ENCODE data around the gene IBA57. TPM values are rescaled to one million over a fixed set of nuclear protein-coding genes. Genes with fewer than 3 reads are reported as not detected.

Gene IBA57
- polyA plus RNA-seq, 3 donors from 2014 or later, result 2.0 to 4.4 (median 2.0) TPM

DNA sequence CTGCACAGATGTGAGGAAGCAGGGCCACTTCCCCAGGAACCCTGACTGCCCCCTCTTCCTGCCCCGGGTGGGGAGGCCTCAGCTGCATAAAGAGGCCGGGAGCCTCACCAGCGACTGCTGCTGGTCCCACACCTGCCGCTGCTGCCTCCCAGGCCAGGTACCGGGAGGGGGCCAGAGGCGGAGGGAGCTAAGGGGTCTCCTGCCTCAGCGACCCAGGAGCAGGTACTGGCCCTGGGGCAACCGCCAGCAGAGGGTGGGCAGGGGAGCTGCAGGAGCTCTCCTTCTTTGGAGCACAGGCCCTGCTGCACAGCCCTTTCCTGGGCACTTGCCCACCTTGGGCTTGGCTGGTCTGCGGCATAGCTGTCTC, 9.1 kb upstream of the IBA57 start:
- no peak for DNase-seq
- peaks cover 0 to 1% of the 10 kb centered on the region in 2 donors for H3K4me1 Mint-ChIP-seq

DNA sequence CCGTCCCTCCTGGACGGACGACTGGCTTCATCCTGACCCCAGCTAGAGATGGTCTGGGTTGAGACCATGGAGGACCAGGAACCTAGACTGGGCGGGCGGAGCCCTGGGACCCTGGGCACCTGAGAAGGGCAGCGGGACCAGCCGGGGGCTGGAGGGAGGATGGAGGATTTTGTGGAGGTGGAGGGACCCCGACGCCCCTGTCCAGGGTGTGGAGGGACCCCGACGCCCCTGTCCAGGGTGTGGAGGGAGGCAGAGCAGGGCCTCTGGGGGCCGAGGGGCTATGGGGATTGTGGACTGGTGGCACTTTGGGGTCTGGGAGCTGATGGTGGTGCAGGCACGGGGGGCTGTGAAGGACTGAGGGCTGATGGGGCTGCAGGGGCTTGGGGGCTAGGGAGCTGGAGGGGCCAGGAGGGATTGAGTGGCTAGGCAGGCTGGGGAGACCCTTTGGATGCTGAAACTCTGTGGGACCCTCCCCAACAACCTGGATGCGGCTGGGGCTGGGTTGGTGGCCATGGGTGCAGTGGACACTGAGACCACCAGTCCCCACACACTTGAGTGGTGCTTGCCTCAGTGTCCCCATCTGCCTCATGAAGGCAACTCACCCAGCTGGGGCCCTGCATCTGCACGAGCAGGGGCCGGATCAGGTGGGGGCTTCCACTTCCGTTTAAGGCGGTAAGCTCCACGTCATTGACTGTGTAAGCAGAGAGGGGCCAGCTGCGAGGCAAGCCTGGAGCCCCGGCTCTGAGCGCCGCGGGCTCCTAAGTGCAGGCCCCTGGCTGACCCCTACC, 8.5 kb upstream of the IBA57 start:
- Mint-ChIP-seq H3K4me3 (no peak overlapping the region), H3K36me3 (no peaks in the 10 kb centered on the region), H3K4me1 (peaks cover 0 to 1% of the 10 kb centered on the region in 2 donors), H3K27me3 (ENCODE audit: low read depth in 3 of 3) (peaks cover 0 to 3% (median 1%) of the 10 kb centered on the region in 3 donors), H3K27ac (no peak overlapping the region), H3K9me3 (no peaks in the 10 kb centered on the region)
- no peak for DNase-seq

More for the DNA sequence above, 9.1 kb upstream of the IBA57 start:
- no peaks in the 10 kb centered on the region for H3K36me3 Mint-ChIP-seq
- H3K4me3 Mint-ChIP-seq, result no peak overlapping the region
- no peak overlapping the region for H3K27ac Mint-ChIP-seq
- peaks cover 0 to 3% (median 2%) of the 10 kb centered on the region in 3 donors for H3K27me3 Mint-ChIP-seq (ENCODE audit: low read depth in 3 of 3)
- H3K9me3 Mint-ChIP-seq, result no peaks in the 10 kb centered on the region

DNA sequence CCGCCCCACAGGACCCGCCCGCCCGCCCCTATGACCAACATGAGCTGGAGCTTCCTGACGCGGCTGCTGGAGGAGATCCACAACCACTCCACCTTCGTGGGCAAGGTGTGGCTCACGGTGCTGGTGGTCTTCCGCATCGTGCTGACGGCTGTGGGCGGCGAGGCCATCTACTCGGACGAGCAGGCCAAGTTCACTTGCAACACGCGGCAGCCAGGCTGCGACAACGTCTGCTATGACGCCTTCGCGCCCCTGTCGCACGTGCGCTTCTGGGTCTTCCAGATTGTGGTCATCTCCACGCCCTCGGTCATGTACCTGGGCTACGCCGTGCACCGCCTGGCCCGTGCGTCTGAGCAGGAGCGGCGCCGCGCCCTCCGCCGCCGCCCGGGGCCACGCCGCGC, 7.9 kb upstream of the IBA57 start:
- Mint-ChIP-seq H3K36me3 (no peaks in the 10 kb centered on the region), H3K27ac (no peak overlapping the region), H3K4me1 (peaks cover 0 to 1% of the 10 kb centered on the region in 2 donors), H3K27me3 (ENCODE audit: low read depth in 3 of 3) (peaks cover 0 to 3% (median 1%) of the 10 kb centered on the region in 3 donors), H3K9me3 (no peaks in the 10 kb centered on the region), H3K4me3 (no peak overlapping the region)
- no peak for DNase-seq

DNA sequence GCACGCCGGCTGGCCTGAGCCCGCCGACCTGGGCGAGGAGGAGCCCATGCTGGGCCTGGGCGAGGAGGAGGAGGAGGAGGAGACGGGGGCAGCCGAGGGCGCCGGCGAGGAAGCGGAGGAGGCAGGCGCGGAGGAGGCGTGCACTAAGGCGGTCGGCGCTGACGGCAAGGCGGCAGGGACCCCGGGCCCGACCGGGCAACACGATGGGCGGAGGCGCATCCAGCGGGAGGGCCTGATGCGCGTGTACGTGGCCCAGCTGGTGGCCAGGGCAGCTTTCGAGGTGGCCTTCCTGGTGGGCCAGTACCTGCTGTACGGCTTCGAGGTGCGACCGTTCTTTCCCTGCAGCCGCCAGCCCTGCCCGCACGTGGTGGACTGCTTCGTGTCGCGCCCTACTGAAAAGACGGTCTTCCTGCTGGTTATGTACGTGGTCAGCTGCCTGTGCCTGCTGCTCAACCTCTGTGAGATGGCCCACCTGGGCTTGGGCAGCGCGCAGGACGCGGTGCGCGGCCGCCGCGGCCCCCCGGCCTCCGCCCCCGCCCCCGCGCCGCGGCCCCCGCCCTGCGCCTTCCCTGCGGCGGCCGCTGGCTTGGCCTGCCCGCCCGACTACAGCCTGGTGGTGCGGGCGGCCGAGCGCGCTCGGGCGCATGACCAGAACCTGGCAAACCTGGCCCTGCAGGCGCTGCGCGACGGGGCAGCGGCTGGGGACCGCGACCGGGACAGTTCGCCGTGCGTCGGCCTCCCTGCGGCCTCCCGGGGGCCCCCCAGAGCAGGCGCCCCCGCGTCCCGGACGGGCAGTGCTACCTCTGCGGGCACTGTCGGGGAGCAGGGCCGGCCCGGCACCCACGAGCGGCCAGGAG, 7.2 kb upstream of the IBA57 start:
- H3K36me3 Mint-ChIP-seq, result no peaks in the 10 kb centered on the region
- DNase-seq, result no peak
- no peak overlapping the region for H3K4me3 Mint-ChIP-seq
- no peaks in the 10 kb centered on the region for H3K9me3 Mint-ChIP-seq
- no peak overlapping the region for H3K27ac Mint-ChIP-seq
- peaks cover 0 to 3% (median 1%) of the 10 kb centered on the region in 3 donors for H3K27me3 Mint-ChIP-seq (ENCODE audit: low read depth in 3 of 3)
- H3K4me1 Mint-ChIP-seq, result peaks cover 0 to 1% of the 10 kb centered on the region in 2 donors

DNA sequence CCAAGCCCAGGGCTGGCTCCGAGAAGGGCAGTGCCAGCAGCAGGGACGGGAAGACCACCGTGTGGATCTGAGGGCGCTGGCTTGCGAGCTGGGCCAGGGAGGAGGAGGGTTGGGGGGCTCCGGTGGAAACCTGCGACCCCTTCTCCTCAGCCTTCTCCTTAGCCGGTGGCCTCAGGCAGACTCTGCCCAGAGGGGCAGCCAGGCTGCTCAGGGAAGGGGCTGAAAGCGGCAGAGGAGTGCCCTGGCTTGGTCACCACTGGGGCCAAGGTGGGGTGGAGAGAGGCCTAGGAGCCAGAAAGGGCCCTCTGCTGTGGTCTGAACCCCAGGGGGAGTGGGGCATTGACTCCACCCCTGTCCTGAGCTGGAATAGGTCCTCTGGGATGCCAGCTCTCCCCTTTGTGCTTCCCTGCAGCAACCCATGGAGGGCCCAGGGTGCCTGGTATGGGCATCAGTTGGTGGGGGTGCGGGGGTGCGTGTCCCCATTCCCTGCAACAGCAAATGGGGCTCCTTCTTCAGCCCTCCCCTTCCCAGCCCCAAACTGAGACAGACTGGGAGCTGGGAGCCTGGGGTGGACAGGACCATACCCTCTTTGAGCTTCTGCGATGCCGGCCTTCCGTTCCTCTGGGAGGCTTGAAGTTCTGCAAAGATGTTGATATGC, 6.5 kb upstream of the IBA57 start:
- H3K36me3 Mint-ChIP-seq, result no peaks in the 10 kb centered on the region
- no peak overlapping the region for H3K4me3 Mint-ChIP-seq
- DNase-seq, result no peak
- H3K27ac Mint-ChIP-seq, result no peak overlapping the region
- H3K9me3 Mint-ChIP-seq, result no peaks in the 10 kb centered on the region
- H3K4me1 Mint-ChIP-seq, result peaks cover 1 to 2% of the 10 kb centered on the region in 2 donors
- peaks cover under 1 to 3% (median 1%) of the 10 kb centered on the region in 3 donors for H3K27me3 Mint-ChIP-seq (ENCODE audit: low read depth in 3 of 3)

DNA sequence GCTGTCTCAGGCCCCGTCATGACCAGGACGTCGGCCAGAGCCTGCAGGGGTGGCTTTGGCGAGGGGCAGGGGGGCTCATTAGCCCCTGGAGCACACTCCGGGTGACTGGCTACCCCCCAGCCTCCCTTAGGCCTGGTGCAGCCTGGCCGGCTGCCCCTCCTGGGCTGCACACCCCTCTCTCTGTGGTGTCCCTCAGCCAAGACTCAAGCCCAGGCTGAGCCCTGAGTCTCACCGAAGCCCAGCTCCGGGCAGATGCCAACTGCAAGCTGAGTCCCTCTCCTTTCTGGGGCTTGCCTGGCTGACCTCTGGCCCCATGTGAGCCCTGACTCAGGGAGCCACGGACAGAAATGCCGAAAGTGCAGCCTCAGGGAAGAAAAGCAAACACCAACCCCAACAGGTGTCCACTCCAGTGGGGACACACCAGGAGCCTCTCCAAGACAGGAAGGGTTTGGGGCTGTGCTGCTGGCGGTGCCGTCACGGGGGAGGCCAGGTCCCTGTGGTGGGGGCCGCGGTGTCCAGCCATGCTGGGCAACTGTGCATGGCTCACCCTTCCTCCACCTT, 5.3 kb upstream of the IBA57 start:
- no peak overlapping the region for H3K4me3 Mint-ChIP-seq
- H3K27ac Mint-ChIP-seq, result no peak overlapping the region
- peaks cover 12 to 13% of the 10 kb centered on the region in 2 donors for H3K4me1 Mint-ChIP-seq
- no peaks in the 10 kb centered on the region for H3K9me3 Mint-ChIP-seq
- peaks cover 1 to 6% (median 5%) of the 10 kb centered on the region in 3 donors for H3K27me3 Mint-ChIP-seq (ENCODE audit: low read depth in 3 of 3)
- no peak for DNase-seq
- H3K36me3 Mint-ChIP-seq, result no peaks in the 10 kb centered on the region

DNA sequence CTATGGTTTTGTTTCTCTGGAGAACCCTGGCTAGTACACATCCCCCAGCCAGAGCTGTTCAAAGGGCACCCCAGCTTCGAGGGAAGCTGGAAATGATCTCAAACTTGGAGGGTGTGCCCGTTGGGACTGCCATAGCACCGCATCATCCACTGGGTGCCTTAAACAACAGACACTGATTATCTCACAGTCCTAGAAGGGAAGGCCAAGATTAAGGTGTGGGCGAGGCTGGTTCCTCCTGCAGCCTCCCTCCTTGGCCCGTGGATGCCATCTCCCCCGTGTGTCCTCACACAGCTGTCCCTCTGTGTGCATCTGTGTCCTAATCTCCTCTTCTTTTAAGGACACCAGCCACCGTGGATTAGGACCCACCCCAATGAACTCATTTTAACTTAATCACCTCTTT, 4.2 kb upstream of the IBA57 start:
- peaks cover 12 to 14% of the 10 kb centered on the region in 2 donors for H3K4me1 Mint-ChIP-seq
- H3K27me3 Mint-ChIP-seq (ENCODE audit: low read depth in 3 of 3), result peaks cover 4 to 13% (median 10%) of the 10 kb centered on the region in 3 donors
- no peak for DNase-seq
- H3K9me3 Mint-ChIP-seq, result no peaks in the 10 kb centered on the region
- no peaks in the 10 kb centered on the region for H3K36me3 Mint-ChIP-seq
- no peak overlapping the region for H3K4me3 Mint-ChIP-seq
- no peak overlapping the region for H3K27ac Mint-ChIP-seq

DNA sequence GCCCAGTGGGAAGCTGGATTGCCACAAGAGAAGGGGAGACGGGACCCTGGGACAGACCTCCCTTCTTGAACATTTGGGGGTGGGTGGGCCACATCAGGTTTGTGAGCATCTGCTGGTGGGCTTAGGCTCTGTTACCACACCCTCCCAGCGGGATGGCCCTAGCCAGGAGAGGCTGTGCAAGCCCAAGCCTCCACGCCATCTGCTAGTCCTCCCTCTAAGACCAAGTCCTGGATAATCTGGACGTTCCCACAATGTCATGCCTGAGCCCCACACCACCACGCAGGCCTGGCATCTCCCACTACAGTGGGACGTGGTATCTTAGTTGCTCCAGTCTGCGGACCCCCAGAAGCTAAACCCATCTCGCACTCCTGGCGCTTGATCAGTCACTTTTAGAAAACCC, 3.7 kb upstream of the IBA57 start:
- no peaks in the 10 kb centered on the region for H3K9me3 Mint-ChIP-seq
- H3K36me3 Mint-ChIP-seq, result no peaks in the 10 kb centered on the region
- H3K4me1 Mint-ChIP-seq, result peaks cover 16 to 18% of the 10 kb centered on the region in 2 donors
- no peak overlapping the region for H3K4me3 Mint-ChIP-seq
- no peak overlapping the region for H3K27ac Mint-ChIP-seq
- DNase-seq, result no peak
- peaks cover 4 to 13% (median 10%) of the 10 kb centered on the region in 3 donors for H3K27me3 Mint-ChIP-seq (ENCODE audit: low read depth in 3 of 3)

DNA sequence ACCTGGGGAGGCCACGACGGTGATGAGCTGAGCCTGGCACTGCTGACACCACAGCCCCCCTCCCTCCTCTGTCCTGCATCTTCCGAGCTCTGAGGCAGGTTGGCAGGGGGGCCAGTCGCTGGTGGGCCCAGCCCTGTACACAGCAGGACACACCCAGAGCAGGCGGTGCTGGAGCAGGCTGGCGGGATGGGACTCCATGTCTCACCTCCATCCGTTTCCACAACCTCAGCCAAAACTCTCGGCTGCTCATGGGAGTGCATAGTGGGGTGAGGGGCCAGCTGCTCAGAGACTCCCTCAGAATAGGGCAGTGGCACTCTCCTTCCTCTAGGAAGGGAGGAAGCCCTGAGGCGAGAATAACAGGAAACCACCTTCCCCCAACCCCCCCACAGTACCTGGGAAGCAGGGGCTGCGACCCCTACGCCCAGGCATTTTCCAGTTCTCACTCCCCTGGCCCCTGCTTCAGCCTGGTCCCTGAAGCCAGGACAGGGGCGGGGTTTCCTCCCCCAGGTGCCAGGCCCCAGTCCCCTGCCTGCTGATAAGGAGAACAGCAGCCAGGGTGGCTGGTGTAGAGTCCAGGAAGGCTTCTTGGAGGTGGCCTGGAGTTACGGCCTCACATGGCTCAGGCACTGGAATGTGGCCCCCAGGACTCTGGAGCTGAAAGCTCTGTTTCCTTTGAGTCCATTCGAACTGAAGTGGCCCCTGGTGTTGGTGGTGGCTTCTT, 3.2 kb upstream of the IBA57 start:
- Mint-ChIP-seq H3K9me3 (no peaks in the 10 kb centered on the region), H3K4me1 (peaks cover 16 to 22% of the 10 kb centered on the region in 2 donors), H3K27ac (no peak overlapping the region), H3K4me3 (no peak overlapping the region), H3K27me3 (ENCODE audit: low read depth in 3 of 3) (peaks cover 4 to 13% (median 10%) of the 10 kb centered on the region in 3 donors), H3K36me3 (no peaks in the 10 kb centered on the region)
- DNase-seq, result no peak

DNA sequence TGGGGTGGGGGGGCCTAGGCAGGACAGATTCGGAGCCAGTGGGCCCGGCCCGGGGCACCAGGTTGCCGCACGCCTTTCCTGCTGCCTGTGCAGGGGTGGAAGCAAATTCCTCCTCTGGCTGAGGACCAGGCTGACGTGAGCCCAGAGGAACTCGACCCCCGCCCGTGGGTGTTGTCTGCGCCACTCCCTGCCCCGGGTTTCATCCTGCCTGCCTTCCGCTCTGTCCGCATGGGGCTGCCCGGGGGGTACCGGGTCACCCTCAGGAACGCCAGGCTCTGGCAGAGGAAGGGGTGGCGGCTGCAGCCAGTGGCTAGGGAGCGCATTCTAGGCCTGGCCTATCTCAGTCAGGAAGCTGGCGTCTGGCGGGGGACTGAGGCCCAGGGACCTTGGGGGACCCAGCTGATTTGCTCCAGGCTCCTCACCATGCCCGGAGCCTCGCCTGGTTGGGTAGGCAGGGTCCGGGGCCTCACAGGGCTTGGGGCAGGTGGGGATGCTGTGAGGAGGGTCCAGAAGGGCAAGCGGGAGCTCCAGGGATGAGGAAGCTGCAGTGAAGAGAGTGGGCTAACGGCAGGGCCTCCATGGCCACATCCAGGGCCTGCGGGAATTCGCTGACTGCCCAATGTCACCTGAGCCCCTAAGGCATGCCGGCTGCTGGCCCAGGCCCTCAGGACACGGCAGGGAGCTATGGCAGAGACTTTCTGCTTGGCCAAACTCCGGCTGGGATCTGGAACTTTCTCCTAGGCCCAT, 2.4 kb upstream of the IBA57 start:
- Mint-ChIP-seq H3K27ac (no peak overlapping the region), H3K36me3 (no peaks in the 10 kb centered on the region), H3K9me3 (no peaks in the 10 kb centered on the region), H3K4me1 (peaks cover 20 to 29% of the 10 kb centered on the region in 2 donors), H3K4me3 (no peak overlapping the region), H3K27me3 (ENCODE audit: low read depth in 3 of 3) (peaks cover 4 to 13% (median 10%) of the 10 kb centered on the region in 3 donors)
- DNase-seq, result no peak

DNA sequence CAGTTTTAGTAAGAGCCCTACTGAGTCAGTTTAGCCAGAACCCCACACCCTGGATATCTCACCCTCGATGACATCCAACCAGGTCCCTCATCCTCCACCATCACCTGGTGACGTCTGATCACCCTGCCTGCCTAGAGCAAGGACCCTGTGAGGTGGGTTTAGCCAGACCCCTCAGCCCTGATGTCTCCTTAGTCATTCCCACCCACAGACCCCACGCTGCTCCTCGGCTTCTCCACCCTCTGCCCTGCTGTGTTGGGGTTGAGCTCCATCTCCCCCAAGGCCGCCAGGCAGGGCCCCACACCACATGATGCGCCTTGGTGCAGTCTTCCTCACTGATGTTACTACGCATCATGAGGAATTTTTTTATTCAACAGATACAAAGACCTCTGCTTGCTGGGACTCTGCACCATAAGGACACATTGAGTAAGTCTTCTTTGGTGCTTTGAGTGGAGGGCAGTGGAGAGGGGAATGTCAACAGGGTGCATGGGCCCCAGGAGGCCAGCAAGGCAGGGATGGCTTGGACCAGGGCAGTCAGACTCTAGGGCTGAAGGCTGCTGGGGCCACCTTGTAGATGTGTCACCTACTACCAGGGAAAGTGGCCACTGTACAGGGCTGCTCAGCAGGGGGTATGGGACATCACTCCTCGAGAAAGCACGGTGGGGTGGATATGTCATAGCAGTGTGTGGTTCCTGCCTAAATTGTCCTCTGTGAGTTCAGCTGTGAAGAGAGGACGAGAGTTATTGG, 1.7 kb upstream of the IBA57 start:
- Mint-ChIP-seq H3K36me3 (no peaks in the 10 kb centered on the region), H3K9me3 (no peaks in the 10 kb centered on the region), H3K27ac (peak overlapping the region; percentile 88 to 99 (median 94)), H3K4me1 (peaks cover 20 to 29% of the 10 kb centered on the region in 2 donors), H3K27me3 (ENCODE audit: low read depth in 3 of 3) (peaks cover 4 to 13% (median 10%) of the 10 kb centered on the region in 3 donors), H3K4me3 (peak overlapping the region; percentile 67 to 96 (median 91))
- no peak for DNase-seq

Data from immature natural killer cell (primary cell).